ENCODE measurements around the gene POLR2F.

The POLR2F gene

GRCh38 chr22:37999640-38000272 lies 46.3 kb downstream of the POLR2F start:
- no peak for DNase-seq (ENCODE audit: low read depth, low spot score)

- DNase-seq (ENCODE audit: low read depth, low spot score): no peak
Observed at GRCh38 chr22:38005943-38006342, 52.4 kb downstream of the POLR2F start.

GRCh38 chr22:38006906-38007305 lies 53.4 kb downstream of the POLR2F start:
- no peak for DNase-seq (ENCODE audit: low read depth, low spot score)

DNA sequence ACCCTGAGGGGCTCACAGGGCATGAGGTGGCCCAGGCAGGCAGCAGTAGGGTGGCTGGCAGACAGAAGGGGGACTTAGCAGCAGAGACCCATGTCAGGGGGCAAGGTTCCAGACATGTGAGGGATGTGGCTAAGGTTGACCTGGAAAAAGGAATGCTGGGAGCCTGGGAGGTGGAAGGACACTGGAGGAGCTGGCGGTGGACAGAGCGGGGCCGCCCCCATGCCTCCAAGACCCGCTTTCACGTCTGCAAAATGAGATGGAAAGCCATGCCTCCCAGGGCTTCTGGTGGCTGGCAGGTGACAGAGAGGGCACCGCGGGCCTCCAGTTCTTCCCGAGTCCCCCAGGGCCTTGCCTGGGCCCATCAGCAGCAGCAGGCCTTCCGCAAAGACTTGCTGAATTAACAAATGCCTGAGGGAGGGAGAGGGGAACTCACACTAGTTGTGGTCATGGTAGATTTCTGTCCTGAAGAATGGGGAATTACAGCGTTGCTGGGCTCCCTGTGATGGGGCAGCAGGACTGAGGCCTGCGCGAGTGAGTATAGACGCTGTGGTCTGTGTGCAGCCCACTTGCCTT lies 53.9 kb downstream of the POLR2F start:
- DNase-seq (ENCODE audit: low read depth, low spot score): no peak

DNA sequence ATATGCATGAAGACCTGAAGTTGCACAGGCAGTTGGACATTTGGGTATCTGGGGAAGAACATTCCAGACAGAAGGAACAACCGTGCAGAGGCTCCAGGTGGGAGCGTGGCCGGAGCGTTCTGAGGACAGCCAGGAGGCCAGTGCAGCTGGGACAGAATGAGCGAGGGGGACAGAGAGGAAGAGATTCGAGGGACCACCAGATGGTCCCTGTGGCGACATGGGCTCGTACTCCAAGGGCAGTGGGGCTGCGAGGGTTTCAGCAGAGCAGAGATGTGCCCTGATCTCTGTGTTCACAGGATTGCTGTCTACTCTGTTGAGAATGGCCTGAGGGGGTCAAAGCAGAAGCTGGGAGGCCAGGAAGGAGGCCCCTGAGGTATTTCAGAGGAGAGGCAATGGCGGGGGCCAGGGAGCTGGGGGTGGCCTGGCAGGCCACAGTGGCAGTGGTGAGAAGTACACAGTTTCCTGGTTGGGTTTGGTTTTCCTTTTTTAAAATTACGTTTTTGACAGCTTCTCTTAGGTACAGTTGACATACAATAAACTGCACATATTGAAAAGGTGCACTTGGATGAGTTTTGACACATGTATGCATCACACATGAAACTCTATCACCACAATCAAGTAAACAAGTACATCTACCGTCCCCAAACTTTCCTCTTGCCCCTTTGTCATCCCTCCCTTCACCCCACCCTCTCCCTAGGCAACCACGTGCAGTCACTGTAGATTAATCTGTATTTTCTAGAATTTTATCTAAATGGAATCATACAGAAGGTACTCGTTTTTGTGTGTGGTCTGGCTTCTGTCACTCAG lies 55.7 kb downstream of the POLR2F start:
- no peak for DNase-seq (ENCODE audit: low read depth, low spot score)

GRCh38 chr22:38012604-38013072 lies 59.1 kb downstream of the POLR2F start:
- DNase-seq (ENCODE audit: low read depth, low spot score): no peak

DNA sequence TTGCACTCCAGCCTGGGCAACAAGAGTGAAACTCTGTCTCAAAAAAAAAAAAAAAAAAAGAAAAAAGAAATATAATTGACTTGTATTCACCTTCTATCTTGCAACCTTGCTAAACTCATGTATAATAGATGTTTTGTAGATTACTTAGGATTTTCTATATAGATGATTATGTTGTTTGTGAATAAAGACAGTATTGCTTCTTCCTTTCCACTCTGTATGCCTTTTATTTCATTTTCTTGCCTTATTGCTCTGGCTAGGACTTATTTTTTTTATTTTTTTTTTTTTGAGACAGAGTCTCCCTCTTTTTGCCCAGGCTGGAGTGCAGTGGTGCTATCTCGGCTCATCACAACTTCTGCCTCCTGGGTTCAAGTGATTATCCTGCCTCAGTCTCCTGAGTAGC lies 60.6 kb downstream of the POLR2F start:
- no peak for DNase-seq (ENCODE audit: low read depth, low spot score)

DNA sequence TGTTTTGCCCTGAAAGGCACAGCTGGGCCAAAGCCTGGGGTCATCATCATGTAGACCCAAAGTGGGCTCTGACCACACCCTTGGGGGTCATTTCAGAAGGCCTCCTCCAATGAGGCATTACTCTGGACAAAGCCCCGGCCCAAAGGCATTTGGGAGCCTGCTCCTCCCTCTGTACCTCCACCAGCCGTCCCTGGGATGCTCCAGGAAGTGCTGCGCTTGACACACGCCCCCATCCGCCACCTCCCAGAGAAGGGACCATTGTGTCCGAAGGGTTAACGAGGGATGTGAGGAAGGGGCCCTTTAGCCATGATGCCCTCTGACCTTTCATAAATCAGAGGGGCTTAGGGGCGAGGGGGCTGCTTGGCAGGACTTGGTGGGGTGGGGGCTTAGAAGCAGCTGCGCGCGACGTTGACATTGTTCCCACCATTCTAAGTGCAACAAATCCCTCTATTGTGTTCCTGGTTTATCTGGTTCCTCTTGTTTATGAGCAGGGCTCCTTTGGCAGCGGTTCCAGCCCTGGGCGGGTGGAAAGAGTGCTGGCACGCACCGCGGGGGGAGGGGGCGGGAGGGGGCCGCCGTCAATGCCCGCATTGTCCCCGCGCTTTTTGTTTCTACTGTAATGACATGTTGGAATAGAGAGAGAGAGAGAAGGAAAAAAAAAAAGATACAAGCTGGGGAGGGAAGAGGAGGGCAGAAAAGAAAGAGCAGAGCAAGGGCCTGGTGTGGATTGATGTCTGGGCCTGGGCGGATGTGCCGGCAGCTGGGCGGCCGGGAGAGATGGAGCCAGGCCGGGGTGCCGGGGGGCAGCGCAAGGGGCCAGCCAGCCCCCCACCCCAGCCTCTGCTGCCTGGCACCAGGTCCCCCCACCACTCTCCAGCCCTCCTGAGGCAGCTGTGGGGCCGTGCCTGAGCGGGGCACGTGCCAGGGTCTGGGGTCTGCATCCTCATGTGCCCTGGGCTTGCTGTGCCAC lies 63.0 kb downstream of the POLR2F start:
- DNase-seq (ENCODE audit: low read depth, low spot score): no peak

DNA sequence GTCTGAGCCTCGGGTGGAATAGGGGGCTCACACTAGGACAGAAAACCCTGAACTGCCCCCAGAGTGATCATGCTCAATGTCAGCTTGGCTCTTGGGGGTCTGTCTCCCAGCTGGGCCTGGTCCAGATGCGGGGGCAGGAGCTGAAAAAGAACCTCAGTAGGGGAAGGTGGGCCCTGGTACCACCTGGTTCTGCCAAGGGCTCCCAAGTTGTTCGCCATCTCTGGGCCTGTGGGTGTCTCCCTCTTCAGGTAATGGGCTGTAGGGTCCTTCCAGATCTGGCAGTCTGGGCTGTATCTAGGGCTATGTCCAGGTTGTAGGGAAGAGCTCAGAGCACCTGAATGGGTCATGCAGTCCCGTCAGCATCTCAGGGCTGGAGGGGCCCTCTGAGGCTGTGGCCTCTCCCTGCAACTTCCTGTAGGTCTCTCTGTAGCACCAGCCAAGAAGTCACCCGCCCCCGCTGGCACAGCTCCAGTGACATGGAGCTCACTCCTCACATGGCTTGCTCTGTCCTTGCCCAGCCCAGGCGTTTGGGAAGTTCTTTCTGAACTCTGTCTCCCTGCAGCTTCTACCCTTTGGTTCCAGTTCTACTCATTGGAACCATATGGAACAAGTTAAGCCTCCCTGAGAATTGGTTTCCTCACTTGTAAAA lies 63.9 kb downstream of the POLR2F start:
- no peak for DNase-seq (ENCODE audit: low read depth, low spot score)

DNA sequence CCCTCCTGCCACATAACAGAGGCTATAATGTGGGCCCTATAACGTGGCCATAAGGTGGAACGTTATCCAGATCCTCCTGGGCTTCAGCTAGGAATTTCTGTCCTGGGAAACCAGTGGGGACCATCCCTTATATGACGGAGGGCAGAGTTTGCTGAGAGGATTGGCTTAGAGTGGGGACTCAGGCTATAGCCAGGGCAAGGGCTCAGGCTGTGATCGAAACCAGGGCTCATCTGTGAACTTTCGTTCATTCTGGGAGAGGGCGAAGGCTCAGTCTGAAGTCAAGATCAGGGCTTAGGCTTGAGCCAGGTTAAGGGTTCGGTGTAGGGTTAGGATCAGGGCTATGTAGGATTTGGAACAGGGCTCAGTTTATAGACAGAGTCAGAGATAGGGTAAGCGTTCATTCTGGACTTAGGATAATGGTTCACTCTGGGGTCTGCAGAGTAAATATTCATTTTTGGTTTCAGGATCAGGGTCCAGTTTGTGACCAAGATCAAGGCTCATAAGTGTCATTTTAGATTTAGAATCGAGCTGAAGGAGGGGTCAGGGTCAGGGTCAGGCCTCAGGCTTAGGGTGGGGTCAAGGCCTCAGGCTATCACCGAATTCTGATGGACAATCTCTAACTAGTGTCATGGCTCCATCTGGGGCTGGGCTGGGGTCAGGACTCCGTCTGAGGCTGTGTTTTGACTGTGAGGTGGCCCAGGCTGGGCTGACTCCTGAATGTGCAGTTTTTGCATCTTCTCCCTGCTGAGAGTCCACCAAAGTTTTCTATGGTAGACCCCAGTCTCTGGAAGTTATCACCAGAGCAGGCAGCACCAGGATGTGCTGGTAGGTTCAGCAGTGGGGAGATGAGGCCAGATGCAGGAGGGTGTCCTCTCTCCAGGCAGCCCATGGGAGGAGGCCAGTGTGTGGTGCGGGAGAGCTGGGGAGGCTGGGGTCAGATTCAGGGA lies 64.7 kb downstream of the POLR2F start:
- DNase-seq (ENCODE audit: low read depth, low spot score): no peak
